OCI-LY1 (cell line): ENCODE data around the gene SYNGAP1.

Experiments
- H2AFZ ChIP-seq: fragments of 200-600 bp; sonication (generic), shearing (Covaris generic); 2 replicates; pipeline ENCODE4 v1.6.0; 2014; ENCODE audit warnings: antibody characterized with exemption, mild to moderate bottlenecking, low read length
- H3F3A ChIP-seq: fragments of 200-600 bp; sonication (generic), shearing (Covaris generic); 2 replicates; pipeline ENCODE4 v1.6.0; 2014; ENCODE audit warnings: mild to moderate bottlenecking, antibody characterized with exemption, low read length, moderate library complexity; ENCODE audit not compliant: insufficient read depth
- H3K27ac ChIP-seq: fragments of 200-600 bp; sonication (generic); 2 replicates; pipeline ENCODE4 v1.5.1; 2014; ENCODE audit warnings: low read length, mixed run types, mild to moderate bottlenecking, low read depth; ENCODE audit not compliant: poor library complexity, severe bottlenecking
- H3K27me3 ChIP-seq: fragments of 200-600 bp; sonication (generic); 2 replicates; pipeline ENCODE4 v1.6.0; 2014; ENCODE audit warnings: antibody characterized with exemption, mild to moderate bottlenecking, low read length, moderate library complexity; ENCODE audit not compliant: insufficient read depth
- H3K36me3 ChIP-seq: fragments of 200-600 bp; sonication (generic); 2 replicates; pipeline ENCODE4 v1.6.1; 2014; ENCODE audit warnings: mild to moderate bottlenecking, antibody characterized with exemption, low read length, moderate library complexity, mixed read lengths; ENCODE audit not compliant: insufficient read depth
- H3K4me1 ChIP-seq: fragments of 200-600 bp; sonication (generic); 2 replicates; pipeline ENCODE4 v1.5.1; 2014; ENCODE audit warnings: mild to moderate bottlenecking, low read length, moderate library complexity; ENCODE audit not compliant: insufficient read depth, severe bottlenecking
- H3K4me2 ChIP-seq: fragments of 200-600 bp; sonication (generic), shearing (Covaris generic); 2 replicates; pipeline ENCODE4 v1.6.1; 2014; ENCODE audit warnings: low read length
- H3K4me3 ChIP-seq: fragments of 200-600 bp; sonication (generic); 2 replicates; pipeline ENCODE4 v1.5.1; 2014; ENCODE audit warnings: low read length, low read depth, mild to moderate bottlenecking, mixed read lengths; ENCODE audit not compliant: poor library complexity, severe bottlenecking
- H3K79me2 ChIP-seq: fragments of 200-600 bp; shearing (Covaris generic); 2 replicates; pipeline ENCODE4 v1.6.1; 2016; ENCODE audit warnings: mixed run types, low read length, mixed read lengths; ENCODE audit not compliant: insufficient read depth
- H3K9ac ChIP-seq: fragments of 200-600 bp; sonication (generic), shearing (Covaris generic); 2 replicates; pipeline ENCODE4 v1.6.1; 2014; ENCODE audit warnings: mild to moderate bottlenecking, low read length, mixed read lengths
- H3K9me2 ChIP-seq: fragments of 200-600 bp; sonication (generic), shearing (Covaris generic); 2 replicates; pipeline ENCODE4 v1.6.1; 2014; ENCODE audit warnings: low read depth, mild to moderate bottlenecking, low read length, mixed read lengths
- H3K9me3 ChIP-seq: fragments of 200-600 bp; shearing (Covaris generic); 2 replicates; pipeline ENCODE4 v1.6.1; 2014; ENCODE audit warnings: low read length, mixed read lengths
- H4K20me1 ChIP-seq: fragments of 200-600 bp; sonication (generic), shearing (Covaris generic); 2 replicates; pipeline ENCODE4 v1.6.0; 2016; ENCODE audit warnings: mild to moderate bottlenecking, low read length; ENCODE audit not compliant: insufficient read depth
- CTCF ChIP-seq: fragments of 200-600 bp; sonication (generic), shearing (Covaris generic); IDR thresholded peaks from 2 replicates; pipeline ENCODE4 v1.5.1; 2017; ENCODE audit warnings: mild to moderate bottlenecking, antibody characterized with exemption, low read length, moderate library complexity, mixed read lengths
- EZH2 ChIP-seq: fragments of 200-600 bp; sonication (generic), shearing (Covaris generic); IDR thresholded peaks from 2 replicates; pipeline ENCODE4 v1.8.0; 2017; ENCODE audit warnings: borderline replicate concordance, mixed run types, mild to moderate bottlenecking, antibody characterized with exemption, low read length, moderate library complexity, mixed read lengths

The SYNGAP1 gene

GRCh38 chr6:33433544-33434191, 13.8 kb downstream of the SYNGAP1 start:
- no peaks in the 10 kb centered on the region for H3K79me2 ChIP-seq
- no peak overlapping the region for H3K4me3 ChIP-seq
- H2AFZ ChIP-seq: no peak overlapping the region
- H3K36me3 ChIP-seq: peaks cover 25% of the 10 kb centered on the region
- no peak overlapping the region for H3K9ac ChIP-seq
- 0 out of 2 replicates have a peak, but pooled peaks cover 5% of the 10 kb centered on the region for H3F3A ChIP-seq
- H3K9me2 ChIP-seq: no peaks in the 10 kb centered on the region
- no peaks in the 10 kb centered on the region for H3K9me3 ChIP-seq
- peaks cover 38% of the 10 kb centered on the region for H3K4me1 ChIP-seq
- no peaks in the 10 kb centered on the region for H4K20me1 ChIP-seq
- H3K27ac ChIP-seq: no peak overlapping the region
- H3K27me3 ChIP-seq: no peaks in the 10 kb centered on the region
- TF ChIP-seq EZH2 (no peak), CTCF (no peak)
- H3K4me2 ChIP-seq: no peak overlapping the region

DNA sequence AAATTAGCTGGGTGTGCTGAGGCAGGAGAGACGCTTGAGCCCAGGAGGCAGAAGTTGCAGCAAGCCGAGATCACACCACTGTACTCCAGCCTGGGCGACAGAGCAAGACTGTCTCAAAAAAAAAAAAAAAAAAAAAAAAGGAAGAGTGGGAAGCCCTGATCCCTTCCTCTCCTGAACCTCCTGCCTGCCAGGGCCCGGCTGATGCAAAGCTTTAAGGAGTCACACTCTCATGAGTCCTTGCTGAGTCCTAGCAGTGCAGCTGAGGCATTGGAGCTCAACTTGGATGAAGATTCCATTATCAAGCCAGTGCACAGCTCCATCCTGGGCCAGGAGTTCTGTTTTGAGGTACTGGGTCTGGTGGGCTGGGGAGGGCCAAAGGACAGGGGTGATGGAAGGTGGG, 15.1 kb downstream of the SYNGAP1 start:
- no peaks in the 10 kb centered on the region for H3K9me2 ChIP-seq
- no peaks in the 10 kb centered on the region for H4K20me1 ChIP-seq
- no peaks in the 10 kb centered on the region for H3F3A ChIP-seq
- H3K27ac ChIP-seq: no peak overlapping the region
- H3K36me3 ChIP-seq: peaks cover 28% of the 10 kb centered on the region
- H3K4me2 ChIP-seq: no peak overlapping the region
- no peaks in the 10 kb centered on the region for H3K9me3 ChIP-seq
- no peak overlapping the region for H3K4me3 ChIP-seq
- no peak overlapping the region for H2AFZ ChIP-seq
- peaks cover 25% of the 10 kb centered on the region for H3K4me1 ChIP-seq
- no peak overlapping the region for H3K9ac ChIP-seq
- no peaks in the 10 kb centered on the region for H3K27me3 ChIP-seq
- no peaks in the 10 kb centered on the region for H3K79me2 ChIP-seq
- TF ChIP-seq CTCF (no peak), EZH2 (no peak)

GRCh38 chr6:33437666-33438065, 17.8 kb downstream of the SYNGAP1 start:
- Histone ChIP-seq H4K20me1 (no peaks in the 10 kb centered on the region), H3K36me3 (peaks cover 32% of the 10 kb centered on the region), H3K9me2 (no peaks in the 10 kb centered on the region), H3K9ac (no peak overlapping the region), H3K9me3 (no peaks in the 10 kb centered on the region), H3K4me2 (no peak overlapping the region), H3K79me2 (no peaks in the 10 kb centered on the region), H3K27me3 (no peaks in the 10 kb centered on the region), H3K27ac (no peak overlapping the region), H3F3A (no peaks in the 10 kb centered on the region), H2AFZ (no peak overlapping the region), H3K4me1 (peaks cover 2% of the 10 kb centered on the region), H3K4me3 (no peak overlapping the region)
- TF ChIP-seq CTCF (no peak), EZH2 (no peak)
